NCI-H2081 treated with DMSO at 0.1 percent for 48 hours (cell line): ENCODE measurements around the gene NUP153.
"Not testable (repeated sequence)": the region's sequence is repeated elsewhere in the genome, so short reads cannot be mapped to it uniquely, and the experiment has no call there.

ENCODE experiments used
- DNase-seq: peaks from one replicate; lab custom pipeline; 2025; lab: John Stamatoyannopoulos, UW

The NUP153 gene

GRCh38 chr6:17714177-17714576 is 7.5 kb upstream of the NUP153 start:
- no peak for DNase-seq

DNA sequence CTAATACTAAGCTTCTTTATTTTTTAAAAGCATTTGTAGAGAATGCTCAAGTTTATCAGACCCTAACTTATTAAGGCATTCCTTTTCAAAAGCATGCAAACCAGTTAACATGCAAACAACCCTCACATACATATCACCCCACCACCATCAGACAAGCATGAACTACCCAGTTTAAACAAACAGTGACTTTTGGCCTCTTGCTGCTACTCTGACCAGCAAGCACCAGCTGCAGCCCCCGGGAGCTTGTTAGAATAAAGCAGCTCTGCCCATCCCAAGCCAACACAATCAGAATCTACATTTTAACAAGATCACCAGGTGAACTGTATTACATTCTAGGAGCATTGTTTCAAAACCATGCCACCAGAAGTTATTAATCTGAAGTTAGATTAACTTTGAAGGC is 5.9 kb upstream of the NUP153 start:
- no peak for DNase-seq

DNA sequence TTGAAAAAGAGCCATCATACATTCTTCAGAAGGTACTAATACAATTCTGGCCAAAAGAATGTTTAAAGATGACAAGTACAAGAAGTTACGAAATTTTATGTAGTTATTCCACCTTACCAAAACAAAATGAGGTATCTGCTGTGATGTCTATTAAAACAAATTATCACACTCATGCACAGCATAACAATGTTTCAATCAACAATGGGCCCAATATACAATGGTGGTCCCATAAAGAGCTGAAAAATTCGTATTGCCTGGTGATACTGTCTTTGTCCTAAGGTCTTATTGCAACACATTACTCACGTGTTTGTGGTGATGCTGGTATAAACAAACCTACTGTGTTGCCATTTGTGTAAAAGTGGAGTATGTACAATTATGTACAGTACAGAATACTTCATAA is 3.6 kb upstream of the NUP153 start:
- no peak for DNase-seq

DNA sequence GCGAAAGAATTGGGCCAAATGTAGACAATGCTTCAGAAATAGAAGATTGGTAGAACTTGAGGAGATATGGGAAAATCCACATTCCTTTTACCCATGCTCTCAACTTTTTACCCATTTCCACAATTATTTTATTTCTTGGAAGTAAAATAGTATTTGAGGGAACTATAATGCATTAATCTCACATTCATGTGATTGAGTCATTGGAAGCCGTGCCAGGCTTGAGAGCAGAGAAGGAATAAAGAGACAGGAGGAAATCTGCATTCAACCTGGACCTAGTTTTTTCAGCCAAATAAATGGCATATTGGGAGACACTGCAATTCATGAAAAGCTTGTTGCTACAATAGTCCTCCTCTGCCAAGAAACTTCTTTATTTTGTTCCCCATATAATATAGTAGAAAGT is 2.8 kb upstream of the NUP153 start:
- no peak for DNase-seq

GRCh38 chr6:17708035-17708434 is 1.3 kb upstream of the NUP153 start:
- not testable (repeated sequence) for DNase-seq

DNA sequence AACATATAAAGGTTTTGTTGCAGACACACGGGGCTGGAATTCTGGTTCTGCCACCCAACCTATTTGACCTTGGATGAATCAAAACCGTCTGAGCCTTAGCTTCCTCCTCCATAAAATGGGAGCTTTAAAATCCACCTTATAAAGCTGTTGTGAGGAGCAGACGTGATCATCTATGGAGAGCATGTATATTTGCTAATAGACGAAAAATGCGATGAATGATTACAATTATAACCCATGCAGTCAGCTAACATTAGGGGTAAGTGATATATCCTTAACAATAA is 586 bp upstream of the NUP153 start:
- DNase-seq = no peak

- DNase-seq = no peak
Observed at GRCh38 chr6:17705778-17706579, 746 bp downstream of the NUP153 start.

DNA sequence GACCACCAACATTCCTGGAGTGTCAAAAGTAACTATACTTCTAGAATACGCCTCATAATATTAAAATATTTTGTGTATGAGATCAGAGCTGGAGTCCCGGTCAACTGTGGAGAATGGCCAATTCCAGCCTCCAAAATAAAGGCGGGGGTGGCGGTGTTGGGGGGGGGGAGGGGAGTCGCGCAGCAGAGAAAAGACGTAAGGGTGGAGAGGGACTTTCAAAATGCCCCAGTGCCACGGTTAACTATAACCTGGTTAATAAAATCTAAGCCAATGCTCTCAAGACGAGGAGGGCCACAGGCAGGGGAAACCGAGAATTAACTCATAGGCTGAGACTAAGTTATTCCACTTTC is 1.3 kb downstream of the NUP153 start:
- no peak for DNase-seq

DNA sequence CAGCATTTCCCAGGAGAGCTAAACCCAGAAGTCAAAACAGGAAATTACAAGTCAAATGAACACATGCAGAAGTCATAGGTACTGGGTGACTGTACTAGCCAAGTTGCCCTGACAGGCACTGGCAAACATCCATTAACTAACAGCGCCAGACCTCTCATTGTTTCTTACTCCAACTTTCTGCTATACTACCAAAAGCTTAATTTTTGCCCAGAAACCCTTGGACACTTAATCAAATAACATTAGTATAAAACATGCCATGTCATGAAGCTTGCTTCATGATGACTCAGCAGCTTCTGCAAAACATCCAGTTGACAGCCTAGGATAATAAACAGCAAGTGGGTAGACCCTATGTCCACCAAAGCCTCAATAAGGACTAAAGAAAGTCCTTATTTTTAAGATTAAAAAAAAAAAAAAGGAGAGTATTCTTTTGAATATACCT is 3.5 kb downstream of the NUP153 start:
- no peak for DNase-seq

DNA sequence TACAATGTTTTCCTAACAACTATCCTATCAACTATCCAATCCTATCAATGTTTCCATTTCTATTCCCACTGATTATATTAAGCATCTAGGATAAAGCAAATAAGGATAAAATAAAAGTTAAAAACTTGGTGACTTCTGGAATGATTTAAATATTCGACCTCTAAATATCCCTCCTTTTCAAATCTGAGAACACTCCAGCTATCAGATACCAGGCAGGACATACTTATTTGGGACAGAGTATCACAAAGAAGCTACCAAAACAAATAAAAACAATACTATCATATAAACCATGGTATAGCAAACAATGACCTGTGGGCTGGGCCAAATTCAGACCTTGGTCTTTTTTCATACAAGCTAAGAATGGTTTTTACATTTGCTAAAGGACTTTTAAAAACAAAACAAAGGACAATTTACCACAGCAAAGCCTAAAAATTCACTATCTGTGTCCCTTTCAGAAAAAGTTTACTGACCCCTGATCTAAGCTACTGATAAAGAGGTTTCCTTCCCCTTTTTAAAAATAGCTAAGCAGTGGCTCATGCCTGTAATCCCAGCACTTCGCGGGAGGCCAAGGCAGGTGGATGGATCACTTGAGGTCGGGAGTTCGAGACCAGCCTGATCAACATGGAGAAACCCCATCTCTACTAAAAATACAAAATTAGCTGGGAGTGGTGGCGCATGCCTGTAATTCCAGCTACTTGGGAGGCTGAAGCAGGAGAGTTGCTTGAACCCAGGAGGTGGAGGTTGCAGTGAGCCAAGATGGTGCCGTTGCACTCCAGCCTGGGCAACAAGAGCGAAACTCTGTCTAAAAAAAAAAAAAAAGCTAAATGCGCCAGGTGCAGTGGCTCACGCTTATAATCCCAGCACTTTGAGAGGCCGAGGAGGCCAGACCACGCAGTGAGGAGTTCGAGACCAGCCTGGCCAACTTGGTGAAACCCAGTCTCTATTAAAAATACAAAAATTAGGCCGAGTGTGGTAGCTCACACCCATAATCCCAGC is 6.0 kb downstream of the NUP153 start:
- DNase-seq = no peak

DNA sequence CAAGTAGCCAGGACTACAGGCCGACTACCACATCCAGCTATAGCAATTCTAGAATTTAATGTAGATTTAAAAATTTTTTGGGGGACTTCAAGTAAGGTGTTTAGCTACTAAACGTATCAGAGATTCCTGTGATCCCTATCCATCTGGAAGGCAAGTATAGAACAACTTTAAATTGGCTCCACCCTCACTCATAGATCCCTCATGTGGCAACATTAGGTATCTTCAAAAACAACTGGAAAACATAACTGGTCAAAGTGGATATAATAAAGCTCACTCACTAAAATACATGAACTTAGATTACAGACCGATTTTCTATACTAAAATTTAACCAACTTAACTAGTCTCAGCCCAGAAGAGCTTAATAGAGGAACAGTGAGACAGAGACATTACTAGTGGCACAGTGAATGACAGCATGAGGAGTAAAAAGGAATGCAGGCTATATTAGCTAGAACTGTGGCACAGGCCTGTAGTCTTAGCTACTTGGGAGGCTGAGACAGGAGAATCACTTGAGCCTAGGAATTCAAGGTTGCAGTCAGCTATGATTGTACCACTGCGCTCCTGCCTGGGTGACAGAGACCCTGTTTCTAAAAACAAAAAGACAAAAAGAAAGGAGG is 14.7 kb downstream of the NUP153 start:
- no peak for DNase-seq

GRCh38 chr6:17688481-17688880 is 18.2 kb downstream of the NUP153 start:
- DNase-seq = no peak

DNA sequence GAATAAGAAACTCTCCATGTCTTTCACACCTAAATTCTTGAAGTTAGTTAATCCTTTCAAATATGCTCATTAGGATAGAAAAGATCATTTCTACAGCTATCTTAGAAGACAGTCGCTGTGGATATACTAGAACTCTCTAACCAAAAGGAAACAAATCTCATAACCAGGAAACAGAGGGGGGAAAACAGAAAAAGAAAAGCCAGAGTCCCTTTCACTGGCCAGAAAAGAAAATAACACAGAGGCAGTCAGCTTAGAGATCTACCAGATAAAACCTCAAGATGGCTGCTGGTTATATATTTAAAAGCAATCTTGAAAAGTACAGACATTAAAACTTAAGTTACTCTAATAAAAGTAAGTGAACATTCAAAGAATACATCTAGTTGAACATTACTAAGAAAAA is 19.6 kb downstream of the NUP153 start:
- no peak for DNase-seq

DNA sequence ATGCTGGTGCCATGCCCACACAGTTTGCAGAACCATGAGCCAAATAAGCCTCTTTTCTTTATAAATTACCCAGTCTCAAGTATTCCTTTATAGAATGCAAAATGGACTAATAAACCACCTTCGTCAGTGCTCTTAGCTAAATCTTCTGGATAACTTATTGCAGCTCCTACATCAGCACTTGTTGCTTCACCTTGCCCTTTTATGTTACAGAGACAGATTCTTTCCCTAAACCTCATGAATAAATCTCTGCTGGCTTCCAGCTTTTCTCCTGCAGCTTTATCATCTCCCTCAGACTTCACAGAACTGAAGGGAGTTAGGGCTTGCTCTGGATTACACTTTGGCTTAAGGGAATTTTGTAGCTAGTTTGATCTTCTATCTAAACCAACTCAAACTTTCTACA is 22.6 kb downstream of the NUP153 start:
- no peak for DNase-seq

DNA sequence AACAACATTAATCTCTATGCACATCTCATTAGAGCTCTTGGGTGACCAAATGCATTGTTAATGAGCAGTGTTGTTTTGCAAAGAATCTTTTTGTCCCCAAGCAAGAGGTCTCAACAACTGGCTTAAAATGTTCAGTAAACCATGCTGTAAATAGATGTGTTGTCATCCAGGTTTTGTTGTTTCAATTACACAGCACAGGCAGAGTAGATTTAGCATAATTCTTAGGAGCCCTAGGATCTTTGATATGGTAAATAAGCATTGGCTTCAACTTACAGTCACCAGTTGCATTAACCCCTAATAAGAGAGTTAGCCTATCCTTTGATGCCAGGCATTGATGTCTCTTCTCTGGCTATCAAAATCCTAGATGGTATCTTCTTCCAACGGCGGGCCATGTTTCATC is 23.3 kb downstream of the NUP153 start:
- no peak for DNase-seq

- no peak for DNase-seq
Observed at GRCh38 chr6:17679726-17680125, 27.0 kb downstream of the NUP153 start.

GRCh38 chr6:17677602-17678001 is 29.1 kb downstream of the NUP153 start:
- DNase-seq = no peak

DNA sequence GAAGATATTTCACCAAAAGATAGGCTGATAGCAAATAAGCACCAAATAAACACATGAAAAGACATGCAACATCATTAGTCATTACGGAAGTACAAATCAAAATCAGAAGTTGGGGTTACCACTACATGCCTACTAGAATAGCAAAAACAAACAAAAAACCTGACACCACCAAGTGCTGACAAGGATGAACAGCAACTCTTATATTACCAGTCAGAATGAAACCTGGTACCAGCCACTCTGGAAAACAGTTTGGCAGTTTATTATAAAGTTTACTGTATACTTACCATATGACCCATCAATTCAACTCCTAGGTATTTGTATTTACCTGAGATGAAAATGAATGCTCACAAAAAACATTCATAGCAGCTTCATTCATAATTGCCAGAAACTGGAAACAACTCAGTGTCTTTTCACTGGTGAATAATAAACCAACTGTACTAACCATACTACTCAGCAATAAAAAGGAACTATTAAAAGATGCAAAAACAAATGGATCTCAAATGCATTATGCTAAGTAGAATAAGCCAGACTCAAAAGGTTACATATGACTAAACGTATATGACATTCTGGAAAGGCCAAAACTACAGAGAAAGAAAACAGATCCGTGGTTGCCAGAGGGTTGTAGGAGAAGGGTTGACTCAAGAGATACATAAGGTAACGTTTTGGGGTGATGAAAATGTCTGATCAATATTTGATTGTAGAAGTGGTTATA is 33.0 kb downstream of the NUP153 start:
- no peak for DNase-seq

DNA sequence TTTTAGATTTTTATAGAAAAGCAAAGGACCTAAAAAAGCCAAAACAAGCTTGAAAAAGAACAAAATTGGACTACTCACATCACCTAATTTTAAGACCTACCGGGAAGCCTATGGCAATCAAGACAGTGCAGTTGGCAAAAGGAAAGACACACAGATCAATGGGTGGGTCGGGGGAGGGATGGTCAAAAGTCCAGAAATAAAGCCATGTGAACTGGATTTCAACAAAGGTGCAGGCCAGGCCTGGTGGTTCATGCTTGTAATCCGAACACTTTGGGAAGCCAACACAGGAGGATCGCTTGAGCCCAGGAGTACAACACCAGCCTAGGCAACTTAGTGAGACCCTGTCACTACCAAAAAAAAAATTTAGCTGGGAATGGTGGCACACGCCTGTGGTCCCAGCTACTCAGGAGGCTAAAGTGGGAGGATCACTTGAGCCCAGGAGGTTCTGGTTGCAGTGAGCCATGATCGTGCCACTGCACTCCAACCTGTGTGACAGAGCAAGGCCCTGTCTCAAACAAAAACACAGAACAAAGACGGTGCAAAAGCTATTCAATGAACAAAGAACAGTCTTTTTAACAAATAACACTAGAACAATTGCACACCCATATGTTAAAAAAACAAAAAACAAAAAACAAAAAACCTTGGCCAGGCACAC is 34.5 kb downstream of the NUP153 start:
- no peak for DNase-seq

DNA sequence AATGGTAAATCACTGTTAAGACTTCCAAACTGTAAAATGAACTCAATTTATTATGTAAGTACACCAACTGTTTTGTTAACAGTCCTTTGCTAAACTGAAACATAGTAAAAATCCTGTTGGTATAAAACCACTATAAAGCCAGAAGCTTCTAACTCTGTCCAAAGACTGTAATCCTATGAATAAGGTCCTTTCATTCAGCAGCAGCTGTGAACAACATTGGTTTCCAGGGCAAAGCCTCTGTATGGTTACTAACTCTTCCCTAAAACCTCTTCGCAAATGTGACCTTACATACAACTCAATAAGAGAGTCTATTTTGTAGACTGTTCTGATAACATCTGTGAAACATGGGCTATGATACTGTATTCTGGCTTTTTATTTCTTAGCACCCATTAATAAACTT is 40.1 kb downstream of the NUP153 start:
- no peak for DNase-seq

DNA sequence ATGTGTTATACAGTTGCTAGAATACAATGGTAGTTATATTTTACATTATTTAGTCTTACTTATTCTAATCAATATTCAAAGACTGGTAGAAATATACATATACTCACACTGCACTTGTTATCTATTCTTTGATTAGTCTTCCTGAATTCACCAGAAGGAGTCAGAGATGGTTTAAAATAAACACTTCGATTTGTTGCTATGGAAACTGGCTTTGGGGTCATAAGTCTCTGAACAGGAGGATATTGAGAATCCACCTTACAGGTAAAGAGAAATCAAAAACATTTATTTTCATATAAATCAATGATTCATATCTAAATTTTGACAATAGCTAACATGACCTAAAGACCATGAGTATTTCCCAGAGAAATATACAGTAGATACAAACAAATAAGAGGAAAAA is 41.6 kb downstream of the NUP153 start:
- no peak for DNase-seq

DNA sequence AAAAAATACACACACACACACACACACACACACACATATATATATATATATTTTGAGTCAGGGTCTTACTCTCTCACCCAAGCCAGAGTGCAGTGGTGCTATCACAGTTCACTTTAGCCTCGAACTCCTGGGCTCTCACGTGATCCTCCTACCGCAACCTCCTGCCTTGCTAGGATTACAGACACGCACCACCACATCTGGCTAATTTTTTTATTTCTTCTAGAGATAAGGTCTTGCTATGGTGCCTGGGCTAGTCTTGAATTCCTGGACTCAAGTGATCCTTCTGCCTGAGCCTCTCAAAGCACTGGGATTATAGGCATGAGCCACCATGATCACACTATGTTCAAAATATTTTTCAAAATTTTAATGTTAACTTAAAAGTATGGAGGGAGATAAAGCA is 43.5 kb downstream of the NUP153 start:
- DNase-seq = no peak
